ENCODE measurements around the gene CAMTA1.
"Not testable (repeated sequence)": the region's sequence is repeated elsewhere in the genome, so short reads cannot be mapped to it uniquely, and the experiment has no call there.

CAMTA1 gene

DNA sequence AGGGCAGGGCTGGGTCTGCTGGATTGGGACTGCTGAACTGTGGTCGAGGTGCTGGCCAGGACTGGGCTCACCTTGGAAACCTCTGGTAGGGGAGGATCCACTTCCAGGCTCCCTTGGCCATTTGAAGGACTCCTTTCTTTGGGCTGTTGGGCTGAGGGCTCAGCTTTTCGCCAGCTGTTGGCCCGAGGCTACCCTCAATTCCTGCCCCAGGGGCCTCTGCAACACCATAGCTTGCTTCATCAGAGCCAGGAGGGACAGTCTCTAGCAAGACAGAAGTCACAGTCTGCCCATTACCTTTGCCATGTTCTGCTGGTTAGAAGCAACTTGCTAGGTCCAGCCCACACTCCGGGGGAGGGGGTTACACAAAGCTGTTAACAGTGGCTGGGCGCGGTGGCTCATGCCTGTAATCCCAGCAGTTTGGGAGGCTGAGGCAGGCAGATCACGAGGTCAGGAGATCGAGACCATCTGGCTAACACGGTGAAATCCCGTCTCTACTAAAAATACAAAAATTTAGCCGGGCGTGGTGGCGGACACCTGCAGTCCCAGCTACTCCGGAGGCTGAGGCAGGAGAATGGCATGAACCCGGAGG lies 25.0 kb downstream of the CAMTA1 start:
- DNase-seq: not testable (repeated sequence)

DNA sequence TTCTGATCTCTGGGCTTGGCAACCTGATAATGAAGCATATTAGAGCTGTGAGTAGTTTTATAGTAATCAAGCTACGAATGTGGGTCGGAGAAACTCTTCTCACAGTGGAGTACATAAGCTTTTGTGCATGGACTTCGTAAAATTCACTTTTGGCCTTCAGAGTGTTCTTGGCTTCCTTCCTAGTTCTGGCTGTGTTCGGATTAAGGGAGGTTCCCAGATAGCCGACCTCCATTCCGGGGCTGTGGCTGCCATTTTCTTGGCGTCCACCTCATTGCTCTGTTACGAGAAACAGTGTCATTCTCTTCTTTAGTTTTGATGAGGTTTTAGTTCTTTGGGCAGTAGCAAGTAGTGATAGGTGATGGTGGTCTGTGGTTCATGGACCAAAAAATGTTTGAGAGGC lies 26.3 kb downstream of the CAMTA1 start:
- DNase-seq: no peak

DNA sequence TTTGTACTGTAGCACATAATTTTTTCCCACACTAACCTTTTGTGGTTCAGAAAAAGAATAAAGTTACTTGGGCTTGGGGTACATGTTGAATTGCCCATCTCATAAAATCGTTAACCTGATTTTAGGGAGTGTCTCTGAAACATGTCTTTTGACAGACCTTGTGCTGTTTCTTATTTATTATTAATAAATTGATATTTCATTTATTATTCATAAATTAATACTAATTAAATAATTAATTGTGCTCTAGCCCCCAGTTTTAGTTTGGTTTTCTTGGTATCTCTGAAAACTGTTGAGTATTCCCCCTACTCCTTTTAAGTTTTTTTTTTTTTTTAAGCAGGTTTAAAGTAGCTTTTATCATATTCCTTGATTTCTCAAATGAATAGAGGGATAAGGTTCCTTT lies 27.9 kb downstream of the CAMTA1 start:
- no peak for DNase-seq

DNA sequence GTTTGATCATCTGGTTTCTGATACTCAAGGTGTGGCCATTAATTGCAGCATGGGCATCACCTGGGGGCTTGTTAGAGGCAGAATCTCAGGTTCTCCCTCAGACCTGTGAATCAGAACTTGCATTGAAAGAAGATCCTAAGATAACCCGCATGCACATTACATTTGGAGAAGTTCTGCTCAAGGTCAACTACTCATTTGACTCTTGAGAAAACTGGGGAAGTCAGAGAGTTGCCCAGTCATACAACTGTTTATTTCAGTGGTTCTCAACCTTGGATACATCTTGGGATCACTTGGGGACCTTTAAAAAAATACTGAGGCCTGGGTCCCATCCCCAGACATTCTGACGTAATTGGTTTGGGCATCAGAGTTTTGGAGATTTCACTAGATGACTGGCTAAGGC lies 30.5 kb downstream of the CAMTA1 start:
- DNase-seq: no peak

DNA sequence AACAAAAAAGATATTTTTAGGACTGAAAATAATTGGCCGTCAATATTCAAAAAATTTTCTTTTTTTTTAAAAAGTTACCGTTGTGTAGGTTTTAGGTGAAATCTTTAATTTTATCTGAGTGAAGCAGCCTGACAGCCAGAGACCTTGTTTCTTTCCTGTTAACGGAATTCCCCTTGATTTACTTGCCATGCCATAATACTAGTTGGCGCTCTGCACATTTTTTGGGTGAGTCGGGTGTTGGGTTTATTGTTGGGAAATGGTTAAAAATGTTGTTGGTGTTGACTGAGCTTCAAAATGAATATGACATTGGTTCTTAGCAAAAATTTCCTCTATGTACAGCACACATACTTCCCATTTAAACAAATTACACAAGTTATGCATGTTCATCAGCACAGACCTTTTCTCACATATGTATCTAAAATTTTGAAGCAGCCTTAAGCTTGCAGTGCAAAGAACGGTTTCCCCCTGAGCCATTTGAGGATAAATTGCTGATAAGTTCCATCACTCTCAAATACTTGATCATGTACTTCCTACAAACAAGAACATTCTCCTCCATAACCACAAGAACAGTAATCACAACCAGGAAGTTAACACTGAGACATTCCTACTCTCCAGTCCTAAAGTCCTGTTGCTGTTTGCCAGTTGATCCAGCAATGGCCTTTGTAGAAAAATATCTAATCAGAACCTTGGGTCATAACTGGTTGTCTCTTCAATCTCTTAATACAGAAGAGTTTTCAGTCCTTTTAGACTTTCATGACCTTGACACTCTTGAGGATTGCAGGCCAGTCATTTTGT lies 34.2 kb downstream of the CAMTA1 start:
- DNase-seq: no peak

DNA sequence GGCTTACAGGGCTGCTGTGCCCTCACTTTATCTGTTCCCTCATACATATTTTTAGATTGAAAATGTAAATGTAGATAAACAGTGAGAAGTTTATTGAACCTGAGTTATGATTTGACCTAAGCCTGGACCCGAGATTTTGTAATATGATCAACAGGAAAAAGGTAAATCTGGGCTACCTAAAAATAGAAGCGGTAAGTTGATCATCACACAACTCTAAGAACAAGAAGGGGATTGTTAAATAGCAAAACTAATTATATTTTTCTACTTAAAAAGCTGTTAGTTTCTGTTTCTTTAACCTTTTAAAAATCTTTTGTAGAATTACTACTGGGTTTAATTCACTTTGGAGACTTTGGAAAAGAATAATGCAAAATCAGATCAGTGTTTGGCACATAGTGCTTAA lies 35.6 kb downstream of the CAMTA1 start:
- DNase-seq: no peak

DNA sequence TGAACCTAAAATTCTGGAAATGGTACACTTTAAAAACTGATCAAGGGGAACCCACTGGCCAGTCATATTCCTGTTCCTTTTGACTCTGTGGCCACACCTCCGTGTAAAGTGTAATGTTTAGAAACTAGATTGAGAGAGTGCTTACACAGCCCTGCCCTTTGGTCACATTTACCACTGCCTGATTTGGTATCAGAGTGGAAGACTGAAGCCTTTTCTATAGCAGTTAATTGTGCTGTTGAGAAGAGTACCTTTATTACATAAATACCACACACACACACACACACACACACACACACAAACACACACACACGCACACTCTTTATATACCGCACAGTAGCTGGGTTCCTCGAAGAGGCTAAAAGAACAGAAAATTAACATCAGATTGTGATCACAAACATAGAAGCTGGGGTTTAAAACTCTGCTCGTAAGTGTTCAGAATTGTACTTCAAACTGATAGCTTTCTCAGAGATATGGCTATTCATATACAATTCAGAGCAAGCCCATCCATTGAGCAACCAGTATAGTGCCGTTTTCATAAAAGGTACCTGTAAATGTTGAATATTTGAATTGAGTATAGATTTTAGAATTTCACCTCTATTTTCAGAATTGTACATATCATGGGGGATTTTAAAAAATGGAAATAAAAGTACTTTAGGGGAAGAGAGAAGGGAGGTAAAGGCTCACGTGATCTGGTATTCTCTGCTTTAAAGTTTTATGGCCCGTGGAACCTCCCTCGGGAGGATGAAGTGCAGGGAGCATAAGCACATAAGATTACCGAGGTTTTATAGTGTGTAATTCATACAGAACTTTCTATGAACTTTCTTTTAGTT lies 37.5 kb downstream of the CAMTA1 start:
- no peak for DNase-seq

DNA sequence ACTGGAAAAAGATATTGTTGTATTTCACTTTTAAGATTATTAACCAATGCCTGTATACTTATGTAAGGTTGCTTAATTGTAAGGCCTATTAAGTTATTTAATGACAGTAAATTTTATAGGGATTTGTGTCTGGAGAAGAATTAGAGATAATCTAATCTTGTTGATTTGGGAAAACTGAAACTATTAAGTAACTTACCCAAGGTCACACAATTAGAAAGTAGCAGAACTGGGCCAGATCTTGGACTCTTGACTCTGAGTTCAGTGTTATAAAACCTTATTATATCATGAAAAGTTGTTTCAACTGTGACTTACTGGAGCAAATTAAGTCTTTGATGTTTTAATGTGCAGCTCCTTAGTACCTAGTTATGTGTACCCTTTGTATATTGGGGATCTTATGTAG lies 38.5 kb downstream of the CAMTA1 start:
- no peak for DNase-seq

DNA sequence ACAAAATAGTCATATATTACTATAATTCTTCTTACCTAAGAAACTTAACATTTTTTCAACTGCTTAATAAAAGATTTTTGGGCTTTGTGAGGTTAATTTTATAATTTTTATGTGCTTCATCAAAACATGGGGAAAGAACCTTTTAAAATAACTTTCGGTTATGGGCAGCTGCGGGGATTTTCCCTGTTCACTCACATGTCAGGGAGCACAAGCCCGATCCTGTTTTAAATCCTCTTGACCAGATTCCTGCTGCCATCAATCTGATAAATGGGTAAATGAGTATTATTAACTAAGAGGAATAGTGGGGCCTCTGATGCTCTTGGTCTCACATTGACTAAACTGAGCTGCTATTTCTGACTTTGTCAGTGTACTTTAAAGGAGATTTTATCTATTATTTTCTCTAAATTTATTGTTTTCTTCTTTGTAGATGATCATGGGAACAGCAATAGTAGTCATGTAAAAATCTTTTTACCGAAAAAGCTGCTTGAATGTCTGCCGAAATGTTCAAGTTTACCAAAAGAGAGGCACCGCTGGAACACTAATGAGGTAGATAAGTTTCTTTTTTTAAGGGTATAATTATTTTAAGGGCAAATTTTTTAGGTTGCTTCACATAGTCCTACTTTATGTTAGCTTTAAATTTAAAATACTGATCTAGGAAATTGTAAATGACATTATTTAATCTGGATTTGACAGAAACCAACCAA lies 39.6 kb downstream of the CAMTA1 start:
- no peak for DNase-seq

DNA sequence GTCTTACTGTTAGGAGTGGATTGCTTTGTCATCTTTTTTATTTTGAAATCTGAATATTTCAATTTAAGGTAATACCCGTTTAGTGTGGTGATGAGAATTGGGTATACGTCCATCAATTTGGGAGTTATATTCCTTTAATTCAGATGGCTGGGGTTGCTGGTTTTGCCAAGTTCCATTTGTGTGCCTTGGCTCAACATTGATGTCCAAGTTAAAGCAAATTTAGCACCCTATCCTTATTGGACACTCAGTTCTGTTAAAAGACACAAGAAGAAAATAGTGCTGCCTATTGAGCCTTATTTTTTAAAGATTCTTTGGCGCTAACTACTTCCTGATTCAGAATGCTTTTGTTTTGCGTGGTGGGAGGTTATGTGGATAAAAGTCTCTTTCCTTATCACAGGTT lies 40.6 kb downstream of the CAMTA1 start:
- DNase-seq: peak in 1 of 51 donors; percentile 8

DNA sequence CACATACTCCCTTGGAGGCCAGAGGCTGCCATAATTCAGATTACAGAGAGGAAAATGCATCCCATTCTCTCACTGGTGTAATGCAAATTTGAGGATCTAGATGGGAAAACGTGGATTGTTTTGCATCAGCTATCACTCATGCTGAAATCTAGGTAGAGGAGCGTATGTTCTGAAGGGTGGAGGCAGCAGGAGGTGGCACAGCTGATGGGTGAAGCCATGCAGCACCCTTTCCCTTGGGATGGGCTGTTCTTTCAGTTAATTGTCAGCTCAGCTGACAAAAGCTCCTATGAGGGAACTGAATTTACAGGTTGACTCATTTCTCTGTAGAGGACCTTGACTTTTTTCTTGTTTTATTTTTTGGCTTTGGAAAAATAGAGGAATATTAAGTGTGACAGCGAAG lies 41.8 kb downstream of the CAMTA1 start:
- DNase-seq: no peak

DNA sequence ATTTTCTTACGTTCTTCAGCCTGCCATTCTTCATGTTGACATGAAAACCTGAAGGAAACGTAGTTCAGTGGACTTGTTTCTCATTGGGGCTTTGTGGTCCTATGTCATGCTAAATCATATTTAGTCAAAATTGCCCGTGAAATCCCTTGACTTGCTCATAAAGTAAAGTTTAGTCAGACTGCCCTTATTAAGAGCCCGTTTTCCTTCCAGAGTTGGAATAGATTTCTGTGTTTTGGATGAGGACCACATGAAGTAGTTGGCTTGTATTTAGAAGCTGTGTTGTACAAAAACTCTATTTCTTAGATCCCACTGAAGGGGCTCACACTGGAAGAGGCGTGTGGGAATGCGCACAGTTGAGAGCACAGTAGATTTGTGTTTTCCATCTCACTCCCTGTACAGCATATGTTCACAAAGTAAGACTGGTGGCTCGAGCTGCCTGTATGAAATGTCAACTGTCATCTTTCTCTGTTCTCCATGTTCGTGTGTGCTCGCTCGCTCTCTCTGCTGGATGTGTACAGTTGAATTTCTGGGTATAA lies 42.4 kb downstream of the CAMTA1 start:
- DNase-seq: peak in 1 of 51 donors; percentile 12

DNA sequence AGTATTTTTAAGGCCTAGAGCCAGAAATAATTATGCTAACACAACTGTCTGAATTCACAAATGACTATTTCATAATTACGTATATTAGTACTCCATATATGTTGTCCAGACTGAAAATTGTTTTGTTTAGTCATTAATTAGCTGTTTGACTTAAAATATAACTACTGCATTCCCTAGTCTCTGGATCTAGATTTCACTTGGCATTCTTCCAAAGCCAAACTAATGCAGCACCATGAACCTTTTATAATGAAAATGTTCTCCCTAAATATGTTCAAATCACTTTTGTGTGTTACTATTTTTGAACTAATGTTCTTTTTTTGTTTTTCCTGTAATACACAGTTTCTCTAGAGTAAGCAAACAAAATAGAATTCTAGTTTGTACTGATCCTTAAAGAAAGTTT lies 46.1 kb downstream of the CAMTA1 start:
- no peak for DNase-seq

DNA sequence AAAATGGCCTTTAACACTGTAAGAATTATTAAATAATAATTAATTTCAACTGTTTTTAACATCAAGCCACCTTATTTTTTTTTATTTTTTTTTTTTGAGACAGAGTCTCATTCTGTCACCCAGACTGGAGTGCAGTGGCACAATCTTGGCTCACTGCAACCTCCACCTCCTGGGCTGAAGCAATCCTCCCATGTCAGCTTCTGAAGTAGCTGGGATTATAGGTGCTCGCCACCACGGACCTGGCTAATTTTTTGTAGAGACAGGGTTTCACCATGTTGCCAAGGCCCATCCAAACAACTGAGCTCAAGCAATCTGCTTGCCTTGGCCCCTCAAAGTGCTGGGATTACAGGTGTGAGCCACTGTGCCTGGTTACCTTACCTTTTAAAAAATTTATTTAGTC lies 46.8 kb downstream of the CAMTA1 start:
- not testable (repeated sequence) for DNase-seq

DNA sequence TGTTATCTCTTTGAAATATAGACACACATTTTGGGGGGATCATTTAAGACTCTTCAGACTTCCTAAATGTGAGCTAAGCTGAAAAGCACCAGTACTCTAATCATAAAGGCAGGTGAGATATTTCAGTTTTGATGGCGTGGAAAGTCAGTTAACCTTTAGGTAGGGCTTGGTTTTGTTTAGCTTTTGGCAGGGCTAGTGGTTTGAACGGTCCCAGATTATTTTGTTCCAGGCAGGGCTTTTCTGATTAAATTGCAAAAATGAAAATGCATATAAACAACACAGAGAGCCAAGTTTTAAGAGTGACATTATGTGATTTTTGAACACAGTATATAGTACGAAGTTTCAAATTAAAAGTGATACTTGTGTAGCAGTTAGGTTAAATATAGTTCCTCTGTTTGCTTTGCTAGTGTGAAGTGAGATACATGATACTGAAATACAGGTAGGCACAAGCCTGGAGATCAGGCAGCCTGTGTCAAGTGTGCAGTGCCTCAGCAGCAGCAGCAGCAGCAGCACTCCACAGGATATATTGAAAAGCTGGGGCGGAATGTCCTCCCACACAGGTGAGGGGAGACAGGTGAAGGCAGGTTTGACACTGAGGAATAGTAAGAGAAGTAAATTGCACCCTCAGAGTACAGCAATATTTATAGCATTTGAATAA lies 47.4 kb downstream of the CAMTA1 start:
- peak in 2 of 51 donors; percentile 10 to 28 for DNase-seq

DNA sequence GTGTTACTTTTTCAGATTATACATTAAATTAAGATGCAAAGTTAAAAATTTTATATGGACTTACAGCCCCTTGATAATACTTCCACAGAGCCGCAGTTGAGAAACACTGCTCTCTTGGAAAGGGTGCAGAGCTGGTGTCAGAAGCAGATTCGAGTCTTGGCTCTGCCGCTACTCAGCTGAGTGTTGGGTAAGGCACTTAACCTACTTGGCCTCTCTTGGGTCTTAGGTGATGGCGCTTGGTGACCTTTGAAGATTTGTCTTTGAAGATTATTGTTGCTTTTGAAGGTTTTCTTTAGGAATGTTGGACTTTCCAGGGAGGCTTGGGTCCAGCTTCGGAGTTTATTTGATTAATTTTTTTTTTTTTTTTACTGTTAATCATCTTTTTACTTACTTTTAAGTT lies 48.5 kb downstream of the CAMTA1 start:
- DNase-seq: peak in 1 of 51 donors; percentile 4

DNA sequence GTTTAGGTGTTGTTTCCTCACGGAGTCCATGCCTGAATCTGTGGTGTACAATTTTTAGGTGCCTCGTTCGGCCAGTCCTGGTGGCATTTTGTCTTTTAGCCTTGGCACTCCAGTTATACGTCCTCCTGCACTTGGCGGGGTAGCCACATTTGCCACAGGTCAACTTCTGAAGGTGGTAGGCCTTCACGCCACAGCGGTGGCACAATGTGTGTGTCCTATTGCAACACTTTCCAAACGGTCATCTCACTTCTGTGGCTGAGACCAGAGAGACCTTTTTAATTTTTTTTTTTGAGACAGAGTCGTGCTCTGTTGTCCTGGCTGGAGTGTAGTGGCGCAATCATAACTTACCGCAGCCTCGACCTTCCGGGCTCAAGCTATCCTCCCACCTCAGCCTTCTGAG lies 49.1 kb downstream of the CAMTA1 start:
- DNase-seq: no peak

DNA sequence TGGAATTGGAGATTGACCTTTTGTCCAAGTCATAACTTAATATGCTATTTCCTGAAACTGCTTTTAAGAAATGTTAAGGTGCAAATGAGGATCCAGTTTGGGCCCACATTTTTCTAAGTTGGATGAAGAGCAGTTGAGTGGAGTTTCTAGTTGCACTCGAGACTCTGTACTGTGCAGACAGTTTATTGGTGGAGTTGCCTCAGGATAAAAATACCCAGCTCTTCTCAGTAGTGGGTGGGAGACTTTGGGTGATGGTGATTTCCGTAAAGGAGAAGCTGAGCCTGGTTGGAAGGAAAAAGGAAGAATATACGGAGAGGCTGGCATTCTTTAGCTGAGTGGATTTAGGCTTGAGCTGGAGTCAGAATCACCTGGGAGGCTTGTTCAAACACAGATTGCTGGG lies 49.9 kb downstream of the CAMTA1 start:
- no peak for DNase-seq

DNA sequence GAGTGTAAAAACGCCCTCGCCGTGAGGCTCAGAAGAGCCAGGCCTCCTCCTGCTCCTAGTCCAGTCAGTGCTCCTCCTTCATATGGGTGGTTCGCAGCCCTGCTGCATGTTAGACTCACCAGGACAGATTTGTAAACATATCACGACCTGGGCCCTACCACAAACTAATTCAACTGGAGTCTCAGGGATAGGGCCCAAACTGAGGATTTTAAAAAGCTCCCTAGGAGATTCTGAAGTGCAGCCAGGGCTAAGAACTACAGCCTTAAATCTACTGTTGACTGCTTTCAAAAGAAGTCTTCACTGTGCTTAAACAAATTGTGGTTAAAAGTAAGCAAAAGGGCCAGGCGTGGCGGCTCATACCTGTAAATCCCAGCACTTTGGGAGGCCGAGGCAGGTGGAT lies 57.0 kb downstream of the CAMTA1 start:
- peak in 12 of 51 donors; percentile 2 to 46 (median 15) for DNase-seq

DNA sequence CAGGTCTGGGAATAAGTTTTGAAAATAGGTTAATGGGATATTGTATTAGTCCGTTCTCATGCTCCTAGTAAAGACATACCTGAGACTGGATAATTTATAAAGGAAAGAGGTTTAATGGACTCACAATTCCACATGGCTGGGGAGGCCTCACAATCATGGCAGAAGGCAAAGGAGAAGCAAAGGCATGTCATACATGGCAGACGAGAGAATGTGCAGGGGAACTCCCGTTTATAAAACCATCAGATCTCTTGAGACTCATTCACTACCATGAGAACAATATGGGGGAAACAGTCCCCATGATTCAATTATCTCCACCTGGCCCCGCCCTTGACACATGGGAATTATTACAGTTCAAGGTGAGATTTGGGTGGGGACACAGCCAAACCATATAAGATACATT lies 60.5 kb downstream of the CAMTA1 start:
- not testable (repeated sequence) for DNase-seq

DNA sequence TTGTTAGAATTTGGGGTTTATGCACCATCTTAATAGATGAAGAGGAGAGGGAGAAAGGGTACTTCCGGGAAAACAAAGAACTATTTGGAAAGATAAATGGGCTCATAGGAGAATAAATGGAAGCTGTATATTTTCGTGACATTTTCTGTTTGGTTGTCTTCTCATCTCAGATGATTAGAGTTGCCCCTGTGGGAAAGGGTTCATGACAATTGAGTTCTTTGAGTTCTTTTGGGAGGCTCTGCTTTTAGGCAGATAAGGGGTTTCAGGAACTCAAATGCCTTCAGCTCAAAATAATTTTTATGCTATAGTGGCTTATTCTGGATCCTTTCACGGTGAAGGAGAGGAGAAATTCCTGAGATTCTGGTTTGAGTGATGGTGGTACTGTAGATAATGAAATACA lies 63.6 kb downstream of the CAMTA1 start:
- no peak for DNase-seq

Data from hypothalamus (tissue), 51 donors.